OCI-M1 (cell line): Measurements from ENCODE around the gene NFATC2.

Source experiments
- DNase-seq: peaks from one replicate; lab custom pipeline; 2025; lab: John Stamatoyannopoulos, UW

Gene NFATC2

GRCh38 chr20:51412951-51413481 lies 129.5 kb downstream of the NFATC2 start:
- DNase-seq: no peak

- no peak for DNase-seq
Measured at GRCh38 chr20:51412333-51412871, 130.1 kb downstream of the NFATC2 start.

DNA sequence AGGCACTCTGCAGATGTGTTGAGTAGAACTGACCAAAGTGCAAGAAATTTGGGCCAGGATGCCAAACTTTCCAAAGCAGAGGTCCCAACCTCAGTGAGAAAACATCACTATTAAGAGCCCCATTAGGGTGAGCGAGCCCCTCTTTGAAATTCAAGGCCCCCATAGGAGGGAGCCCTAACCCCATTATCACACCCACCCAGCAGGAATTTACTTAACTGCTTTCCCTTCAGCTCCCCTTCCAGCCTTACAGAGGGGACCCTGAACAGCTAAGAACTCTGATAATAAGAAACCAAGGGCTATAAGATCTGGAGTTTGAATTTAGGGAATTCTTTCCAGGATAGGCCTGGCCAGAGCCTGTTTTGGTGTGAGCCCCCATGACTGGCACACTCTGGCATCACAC lies 130.6 kb downstream of the NFATC2 start:
- no peak for DNase-seq

DNA sequence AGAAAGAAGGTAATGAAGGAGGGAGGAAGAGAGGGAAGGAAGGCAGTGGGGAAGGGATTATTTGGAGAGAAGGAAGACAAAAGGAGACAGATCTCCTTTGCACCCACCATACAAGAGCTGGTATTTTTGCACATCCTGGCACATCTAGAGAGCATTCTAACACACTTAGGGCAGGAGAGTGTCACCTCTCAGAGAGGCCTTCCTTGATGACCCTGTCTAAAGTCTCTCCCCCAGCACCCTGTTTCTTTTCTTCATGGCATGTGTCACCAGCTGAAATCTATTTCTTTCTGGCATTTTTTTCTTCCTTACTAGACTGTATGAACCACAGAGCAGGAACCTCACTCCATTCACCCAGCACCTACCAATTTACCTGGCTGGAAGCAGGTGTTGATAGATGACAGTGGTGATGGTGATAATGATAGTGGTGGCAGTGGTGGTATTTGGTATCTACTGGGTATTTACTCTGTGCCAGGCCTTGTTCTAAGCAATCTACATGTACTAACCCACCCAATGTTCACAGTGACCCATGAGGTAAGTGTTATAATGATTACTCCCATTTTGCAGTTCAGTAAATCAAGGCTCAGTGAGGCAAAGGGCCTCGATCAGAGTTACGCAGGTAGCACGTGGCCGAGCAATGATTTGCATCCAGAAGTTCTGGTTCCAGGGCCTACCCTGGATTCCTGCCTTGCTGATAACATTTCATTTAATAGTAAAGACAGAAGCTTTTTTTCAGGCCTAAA lies 131.8 kb downstream of the NFATC2 start:
- no peak for DNase-seq

DNA sequence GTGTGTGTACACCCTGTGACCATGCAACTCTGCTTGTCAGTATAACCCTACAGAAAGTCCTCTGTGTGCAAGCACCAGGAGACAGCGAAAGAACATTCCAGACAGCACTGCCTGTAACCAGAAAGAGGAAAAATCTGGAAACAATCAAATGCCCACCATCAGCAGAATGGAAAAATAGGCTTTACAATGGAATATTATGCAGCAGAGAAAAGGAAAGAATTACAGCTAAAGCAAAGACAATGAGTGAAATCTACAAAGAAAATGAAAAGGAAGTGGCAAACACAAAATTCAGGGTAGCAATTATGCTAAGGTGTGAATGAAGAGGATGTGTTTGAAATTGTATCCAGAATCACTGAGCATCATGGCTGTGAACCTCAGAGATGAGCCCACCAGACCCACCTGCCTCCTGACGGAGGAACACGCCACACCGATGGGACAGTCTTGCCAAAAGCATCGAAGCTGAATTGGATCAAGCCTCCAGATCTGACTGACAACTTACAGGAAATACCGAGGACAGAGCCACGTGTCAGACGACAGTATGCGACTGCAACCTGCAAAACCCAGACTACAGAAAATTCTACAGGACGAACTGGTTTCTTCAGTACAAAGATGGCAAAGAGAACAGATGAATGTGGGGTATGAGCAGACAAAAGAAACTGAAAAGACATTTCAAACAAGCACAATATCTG lies 133.2 kb downstream of the NFATC2 start:
- no peak for DNase-seq

DNA sequence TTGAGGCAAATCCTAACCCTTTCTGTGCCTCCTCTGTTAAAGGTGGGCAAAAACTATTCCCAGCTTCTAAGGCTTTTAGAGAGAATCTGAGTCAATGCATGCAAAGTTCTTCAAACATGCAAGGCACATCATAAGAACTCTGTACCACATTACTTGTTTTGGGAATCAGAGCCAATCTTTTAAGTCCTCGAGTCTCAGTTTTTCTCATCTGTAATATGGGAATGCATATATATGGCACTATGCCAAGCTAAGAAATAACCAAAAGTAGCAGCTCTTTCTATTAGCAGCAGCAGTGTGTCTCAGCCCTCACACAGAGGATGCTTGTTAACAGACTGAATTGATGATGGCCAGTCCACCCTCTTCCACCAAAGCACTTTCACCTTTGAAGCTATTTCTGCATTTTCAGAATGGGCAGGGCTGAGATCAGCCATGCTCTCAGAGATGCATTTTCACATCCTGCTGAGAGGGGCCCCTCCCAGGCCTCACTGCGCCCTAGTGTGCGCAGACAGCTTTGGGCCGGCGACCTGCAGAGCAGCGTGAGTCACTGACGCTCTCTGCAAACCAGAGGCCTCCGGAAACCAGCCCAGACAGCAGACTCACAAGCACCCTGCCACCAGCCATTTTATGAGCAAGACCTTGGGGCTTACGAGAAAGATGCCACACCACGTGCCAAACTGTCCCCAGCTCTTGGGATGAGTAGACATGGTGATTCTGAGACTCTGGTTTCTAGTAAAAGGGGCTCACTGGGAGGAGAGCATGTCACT lies 138.0 kb downstream of the NFATC2 start:
- no peak for DNase-seq

DNA sequence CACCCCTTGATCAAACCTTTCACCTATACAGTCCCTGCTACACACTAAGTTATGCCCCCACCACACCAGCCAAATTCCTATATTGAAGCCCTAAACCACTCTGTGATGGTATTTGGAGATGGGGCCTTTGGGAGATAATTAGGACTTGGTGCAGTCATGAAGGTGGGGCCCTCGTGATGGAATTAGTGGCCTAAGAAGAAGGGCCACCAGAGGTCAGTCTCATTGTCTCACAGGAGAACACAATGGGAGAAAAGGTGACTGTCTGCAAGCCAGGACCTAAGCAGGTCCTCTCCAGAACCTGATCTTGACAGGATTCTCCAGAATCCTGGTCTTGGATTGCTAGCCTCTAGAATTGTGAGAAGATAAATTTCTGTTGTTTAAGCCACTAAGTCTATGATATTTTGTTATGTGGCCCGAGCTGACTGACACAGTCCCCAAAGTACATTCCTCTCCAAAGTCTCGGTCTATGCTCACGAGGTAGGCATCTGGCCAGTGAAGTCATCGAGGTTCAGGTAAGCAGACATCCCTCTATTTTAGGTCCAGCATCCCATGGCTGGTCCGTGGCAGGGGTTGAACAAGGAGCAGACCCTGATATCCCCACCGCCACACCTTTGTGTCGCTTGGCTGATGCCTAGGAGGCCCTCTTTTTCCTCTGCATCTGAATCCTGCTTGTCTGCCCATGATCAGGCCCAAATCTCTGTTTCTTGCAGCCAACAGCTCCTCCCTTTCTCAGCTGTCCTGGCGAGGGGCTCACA lies 138.9 kb downstream of the NFATC2 start:
- DNase-seq: no peak

DNA sequence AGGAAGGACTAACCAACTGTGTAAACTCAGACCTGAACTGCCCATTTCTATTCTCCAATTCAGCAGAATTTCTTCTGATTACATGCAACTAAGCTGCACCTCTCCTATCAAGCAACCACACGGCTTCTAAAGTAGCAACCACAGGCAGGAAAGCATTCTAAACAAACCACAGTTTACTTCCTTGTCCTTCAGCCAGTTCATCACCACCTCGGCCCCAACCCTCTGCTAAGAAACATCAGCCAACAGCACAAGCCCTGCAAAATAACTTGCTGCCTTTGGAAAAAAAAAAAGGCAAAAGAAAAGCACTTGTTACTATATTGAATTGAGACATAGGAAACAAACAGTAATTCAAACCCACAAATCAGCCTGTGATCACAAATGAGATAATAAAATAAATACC lies 140.3 kb downstream of the NFATC2 start:
- DNase-seq: peak; percentile 76

DNA sequence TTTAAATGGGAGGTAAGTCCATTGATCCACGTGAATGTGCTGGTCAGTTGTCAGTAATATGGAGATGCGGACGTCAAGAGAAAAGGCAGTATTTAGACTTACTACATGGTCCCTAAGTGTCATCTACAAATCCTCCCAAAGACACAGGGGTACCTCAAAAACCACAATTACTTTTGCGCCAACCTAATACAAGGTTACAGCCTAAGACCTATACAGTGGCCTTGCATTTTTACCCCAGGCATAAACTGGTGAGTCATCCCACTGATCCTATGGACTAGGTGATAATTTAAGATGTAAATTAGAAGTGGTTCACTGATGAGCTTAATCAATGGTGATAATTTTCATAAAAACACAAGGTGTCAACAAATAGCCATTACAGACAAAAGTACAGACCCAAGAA lies 141.0 kb downstream of the NFATC2 start:
- DNase-seq: no peak

- DNase-seq: no peak
Measured at GRCh38 chr20:51400051-51400926, 142.2 kb downstream of the NFATC2 start.

DNA sequence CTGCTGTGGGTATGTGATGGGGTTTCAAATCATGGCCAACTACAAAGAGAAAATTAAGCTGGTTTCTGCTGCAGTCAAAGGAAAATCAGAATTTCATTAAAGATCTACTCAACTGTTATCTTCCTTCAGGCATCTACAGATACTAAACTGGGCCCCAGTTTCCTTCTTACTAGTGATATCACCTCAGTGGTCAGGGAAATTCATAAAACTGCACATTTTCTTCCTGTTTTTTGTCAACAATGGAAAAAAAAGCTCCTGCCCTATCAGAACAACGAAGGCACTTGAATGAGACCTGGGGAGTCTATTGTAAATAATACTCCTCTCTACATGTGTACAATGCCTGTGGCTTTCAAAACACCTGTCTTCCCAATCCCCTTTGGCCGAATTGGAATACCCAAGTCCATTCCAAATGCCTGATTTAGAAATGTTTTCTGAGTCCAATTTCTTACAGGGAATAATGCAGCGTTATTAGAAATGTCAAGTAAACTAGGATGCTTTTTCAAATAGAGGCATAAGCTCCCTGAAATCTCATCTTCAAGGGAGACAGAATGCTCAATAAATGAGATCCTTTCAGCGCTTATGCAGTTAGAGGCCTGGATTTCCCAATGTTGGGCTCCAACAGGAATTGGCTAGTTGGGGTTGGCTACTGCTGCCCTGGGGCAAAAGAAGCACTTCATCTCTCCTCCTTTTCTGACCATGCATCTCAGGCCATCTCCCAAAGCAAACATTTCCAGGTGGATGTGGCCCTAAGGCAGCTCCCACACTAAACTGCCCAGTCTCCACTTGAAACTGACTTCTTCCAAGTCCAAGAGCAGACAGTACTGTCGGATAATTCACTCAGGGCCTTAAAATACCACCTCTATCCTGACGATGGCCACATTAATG lies 143.3 kb downstream of the NFATC2 start:
- no peak for DNase-seq

DNA sequence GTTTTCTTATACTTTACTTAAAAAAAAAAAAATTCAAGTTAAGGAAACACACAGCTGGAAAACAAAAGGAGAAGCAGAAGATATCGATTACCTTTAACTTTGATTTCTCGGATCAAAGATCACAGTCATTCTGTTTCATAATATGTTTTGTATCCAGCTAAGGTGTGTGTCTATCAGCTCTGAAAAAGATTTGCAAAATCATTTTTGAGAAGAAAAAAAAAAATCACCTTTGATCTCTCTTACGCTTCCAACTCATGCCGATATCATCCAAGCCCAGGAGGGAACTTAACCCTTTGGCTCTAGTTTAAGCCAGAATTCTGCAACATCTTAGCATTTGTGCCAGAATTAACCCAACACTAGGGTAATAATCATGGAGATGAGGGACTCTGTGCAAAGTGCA lies 144.0 kb downstream of the NFATC2 start:
- DNase-seq: no peak

GRCh38 chr20:51398083-51398482 lies 144.4 kb downstream of the NFATC2 start:
- DNase-seq: no peak

- DNase-seq: no peak
Measured at GRCh38 chr20:51397137-51397536, 145.4 kb downstream of the NFATC2 start.

DNA sequence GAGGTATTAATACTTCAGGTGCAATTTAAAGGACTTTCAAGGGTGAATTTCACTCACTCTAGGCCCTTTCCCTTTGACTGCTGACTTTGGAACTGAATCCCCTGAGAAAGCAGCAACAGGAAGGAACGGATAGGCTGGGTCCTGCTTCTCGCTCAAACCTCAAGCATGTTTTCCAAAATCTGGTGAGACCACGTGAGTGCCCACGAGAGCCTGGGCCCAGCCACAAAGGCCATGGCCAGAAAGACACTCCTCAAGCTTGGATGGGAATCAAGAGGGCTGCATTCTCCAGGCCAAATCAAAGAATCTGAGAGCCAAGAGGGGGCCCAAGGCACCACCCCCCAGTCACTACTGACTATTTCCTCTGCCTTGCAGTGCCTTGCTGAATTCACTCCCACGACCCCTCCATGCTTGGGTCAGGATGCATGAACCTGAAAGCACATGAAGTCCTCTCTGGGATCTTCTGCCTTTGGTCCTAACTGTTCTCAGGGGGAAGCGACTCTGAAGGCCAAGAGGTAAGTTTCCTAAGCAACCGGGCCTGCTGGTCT lies 146.1 kb downstream of the NFATC2 start:
- DNase-seq: no peak

DNA sequence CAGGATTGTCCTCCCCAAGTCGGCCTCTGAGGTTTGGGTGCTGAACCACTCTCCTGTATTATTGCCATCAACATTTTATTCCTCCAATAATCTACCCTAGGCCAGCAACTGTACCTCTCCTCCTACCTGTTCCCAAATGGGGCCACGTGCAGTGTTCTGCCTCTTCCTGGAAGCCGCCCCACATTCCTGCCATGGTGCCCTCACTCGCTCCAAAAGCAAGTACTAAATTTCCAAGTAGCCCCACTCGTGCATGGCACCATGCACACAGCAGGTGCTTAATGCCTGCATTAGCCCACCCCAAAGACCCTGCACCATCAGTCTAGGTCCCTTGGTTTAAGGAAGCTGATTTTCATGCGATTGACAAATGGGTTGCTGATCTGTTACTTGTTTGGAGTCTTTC lies 147.8 kb downstream of the NFATC2 start:
- DNase-seq: no peak

- DNase-seq: no peak
Measured at GRCh38 chr20:51393571-51393970, 148.9 kb downstream of the NFATC2 start.

GRCh38 chr20:51392614-51393186 lies 149.8 kb downstream of the NFATC2 start:
- DNase-seq: no peak

GRCh38 chr20:51391926-51392325 lies 150.6 kb downstream of the NFATC2 start:
- no peak for DNase-seq
